EH (cell line): ENCODE results near the gene AMT.

Source experiments
- DNase-seq: peaks from one replicate; pipeline ENCODE4 v3.0.0-alpha.2; 2015; ENCODE audit warnings: low read depth

AMT gene

GRCh38 chr3:49422379-49423248 is at the start of gene AMT:
TSS of gene AMT (minus strand) at chr3:49422473. CDS start at chr3:49422450, 23 bp downstream.
- peak; percentile 52 for DNase-seq

DNA sequence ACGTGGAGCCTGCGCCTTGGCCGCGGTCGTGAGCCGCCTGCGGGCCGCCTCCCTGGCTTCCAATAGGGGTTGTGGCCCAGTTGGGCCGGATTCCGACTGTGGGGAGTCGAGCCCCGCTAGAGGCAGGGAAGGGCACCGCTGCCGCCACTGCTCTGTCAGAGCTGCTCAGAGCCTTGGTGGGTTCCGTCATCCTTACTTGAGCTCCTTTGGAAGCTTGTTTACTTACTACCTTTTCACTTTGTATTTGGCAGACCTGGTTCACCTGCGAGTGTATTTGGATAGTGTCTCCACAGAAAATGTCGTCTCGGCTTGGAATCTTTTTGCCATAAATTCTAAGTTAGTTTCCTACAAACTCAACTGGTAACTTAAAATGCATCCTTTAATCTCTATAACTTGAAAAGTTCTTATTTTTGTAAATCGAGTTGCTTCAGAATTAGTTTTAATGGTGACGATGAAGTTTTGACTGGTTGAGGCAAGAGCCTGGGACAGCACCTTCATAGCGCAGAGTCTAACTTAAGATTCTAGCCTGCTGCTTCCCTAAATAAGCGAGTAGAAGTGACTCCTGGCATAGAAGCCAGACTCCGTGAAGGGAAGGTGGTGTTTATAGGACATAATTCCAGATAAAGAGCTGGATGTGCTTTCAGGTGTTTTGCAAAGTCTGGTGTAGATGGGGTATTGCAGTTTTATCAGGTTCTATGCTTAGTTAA is 48.6 kb upstream of the AMT start:
- DNase-seq: no peak

GRCh38 chr3:49469936-49470713 is 47.9 kb upstream of the AMT start, which contains the start of gene DAG1:
TSS of gene DAG1 (plus strand) at chr3:49470267. CDS start at chr3:49510535, 40,268 bp downstream.
- DNase-seq: peak; percentile 97

- peak; percentile 97 for DNase-seq
Measured at GRCh38 chr3:49469037-49469935, 47.0 kb upstream of the AMT start.

DNA sequence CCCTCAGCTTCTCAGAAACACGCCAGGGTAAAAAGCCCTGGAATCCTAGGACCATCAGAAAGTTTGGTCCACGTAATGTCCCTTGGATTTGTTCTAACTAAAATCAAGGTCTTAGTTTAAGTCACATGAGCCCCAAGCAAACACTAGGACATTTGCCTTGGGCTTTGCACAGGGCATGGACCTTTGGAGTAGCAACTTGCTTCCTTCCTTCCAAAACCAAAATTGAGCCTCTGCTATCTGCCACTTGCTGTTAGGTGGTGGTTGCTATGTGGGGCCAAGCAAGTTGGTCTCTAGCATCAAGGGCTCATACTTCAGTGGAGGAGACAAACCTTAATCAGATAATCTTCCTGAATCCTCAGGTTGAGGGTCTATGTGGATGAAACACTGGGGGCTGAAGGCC is 43.8 kb upstream of the AMT start:
- DNase-seq: no peak

GRCh38 chr3:49465270-49466034 is 43.2 kb upstream of the AMT start:
- no peak for DNase-seq

DNA sequence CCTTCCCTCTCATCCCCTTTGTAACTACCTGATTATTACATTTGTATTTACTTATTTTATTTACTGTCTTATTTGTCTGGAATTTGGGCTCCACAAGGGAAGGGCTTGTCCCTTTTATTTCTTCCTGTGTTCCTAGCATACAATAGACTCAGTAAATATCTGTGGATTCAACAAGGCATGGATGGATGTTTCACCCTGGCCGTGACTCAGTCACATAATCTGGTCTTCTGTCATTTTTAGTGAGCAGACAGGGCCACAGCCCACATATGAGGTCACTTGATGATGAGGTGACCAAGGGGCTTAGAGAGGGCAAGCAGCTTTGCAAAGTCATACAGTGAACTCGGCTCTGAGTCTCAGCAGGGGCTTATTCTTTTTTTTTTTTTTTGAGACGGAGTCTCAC is 39.9 kb upstream of the AMT start:
- DNase-seq: peak; percentile 74

GRCh38 chr3:49461443-49462171 is 39.3 kb upstream of the AMT start:
- DNase-seq: peak; percentile 60

GRCh38 chr3:49460956-49461355 is 38.7 kb upstream of the AMT start:
- no peak for DNase-seq

DNA sequence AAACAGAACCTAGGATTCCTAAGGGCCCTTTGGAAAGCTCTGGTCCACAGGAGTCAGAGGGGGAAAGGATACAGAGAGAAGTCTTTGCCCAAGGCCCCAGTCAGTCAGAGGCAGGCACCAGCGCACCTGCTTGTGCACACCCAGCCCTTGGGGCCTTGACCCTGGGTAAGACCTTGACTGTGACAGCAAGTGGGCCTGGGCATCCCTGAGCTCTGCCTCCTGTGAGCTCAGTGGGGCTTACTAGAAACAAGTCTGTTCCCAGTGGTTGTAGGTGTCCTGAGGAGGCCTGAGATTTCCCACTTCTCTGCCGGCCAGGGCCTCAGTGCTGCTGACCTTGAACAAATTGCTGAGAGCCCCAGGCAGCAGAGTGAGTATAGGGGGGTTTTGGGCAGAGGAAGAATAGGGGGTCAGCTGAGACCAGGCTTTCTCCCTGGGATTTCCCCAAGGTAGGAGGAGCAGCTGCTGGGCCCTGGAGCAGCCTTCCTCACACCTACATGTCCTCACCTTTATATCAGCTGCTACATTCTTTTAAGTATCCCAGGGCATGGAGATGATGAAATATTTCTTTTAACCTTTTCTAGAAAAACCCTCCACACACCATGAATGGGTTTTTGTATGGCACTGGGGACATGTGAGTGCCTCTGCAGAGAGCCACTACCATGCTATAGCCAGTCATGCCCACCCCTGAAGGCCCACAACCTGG is 38.1 kb upstream of the AMT start:
- no peak for DNase-seq

GRCh38 chr3:49456466-49456865 is 34.2 kb upstream of the AMT start:
- peak; percentile 70 for DNase-seq

- DNase-seq: peak; percentile 25
Measured at GRCh38 chr3:49454898-49455681, 32.8 kb upstream of the AMT start.

DNA sequence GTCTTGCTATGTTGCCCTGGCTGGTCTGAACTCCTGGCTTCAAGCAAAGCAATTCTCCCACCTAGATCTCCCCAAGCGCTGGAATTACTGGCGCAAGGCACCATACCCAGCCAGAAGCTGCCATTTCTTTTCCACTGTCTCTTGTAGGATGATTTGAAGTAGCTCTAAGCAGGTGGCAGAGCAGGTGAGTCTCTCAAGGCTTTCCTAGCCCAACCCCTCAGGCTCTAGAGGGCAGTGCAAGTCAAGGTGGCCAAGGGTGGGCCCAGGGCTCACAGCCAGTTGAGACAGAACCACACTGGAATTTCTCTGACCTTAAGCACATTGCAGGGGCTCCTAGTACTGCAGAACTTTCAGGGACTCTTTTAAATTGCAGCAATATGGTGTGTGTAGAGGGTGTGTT is 32.2 kb upstream of the AMT start:
- DNase-seq: peak; percentile 40

DNA sequence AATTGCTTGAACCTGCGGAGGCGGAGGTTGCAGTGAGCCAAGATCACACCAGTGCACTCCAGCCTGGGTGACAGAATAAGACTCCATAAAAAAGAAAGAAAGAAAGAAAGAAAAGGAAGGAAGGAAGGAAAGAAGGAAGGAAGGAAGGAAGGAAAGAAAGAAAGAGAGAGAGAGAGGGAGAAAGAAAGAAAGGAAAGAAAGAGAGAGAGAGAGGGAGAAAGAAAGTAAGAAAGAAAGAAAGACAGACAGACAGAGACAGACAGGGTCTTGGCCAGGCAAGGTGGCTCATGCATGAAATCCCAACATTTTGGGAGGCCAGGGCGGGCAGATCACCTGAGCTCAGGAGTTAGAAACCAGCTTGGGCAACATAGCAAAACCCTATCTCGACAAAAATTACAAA is 31.3 kb upstream of the AMT start:
- no peak for DNase-seq

DNA sequence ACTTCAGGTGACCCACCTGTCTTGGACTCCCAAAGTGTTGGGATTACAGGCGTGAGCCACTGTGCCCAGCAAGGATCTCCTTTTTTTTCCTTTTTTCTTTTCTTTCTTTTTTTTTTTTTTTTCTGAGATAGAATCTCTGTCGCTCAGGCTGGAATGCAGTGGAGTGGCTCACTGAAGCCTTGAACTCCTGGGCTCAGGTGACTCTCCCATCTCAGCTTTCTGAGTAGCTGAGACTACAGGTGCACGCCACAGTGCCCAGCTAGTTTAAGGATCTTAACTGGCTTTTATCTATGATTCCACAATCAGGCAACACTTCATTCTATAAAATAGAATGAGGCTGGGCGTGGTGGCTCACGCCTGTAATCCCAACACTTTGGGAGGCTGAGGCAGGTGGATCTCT is 23.1 kb upstream of the AMT start:
- no peak for DNase-seq

- DNase-seq: no peak
Measured at GRCh38 chr3:49434731-49435130, 12.5 kb upstream of the AMT start.

DNA sequence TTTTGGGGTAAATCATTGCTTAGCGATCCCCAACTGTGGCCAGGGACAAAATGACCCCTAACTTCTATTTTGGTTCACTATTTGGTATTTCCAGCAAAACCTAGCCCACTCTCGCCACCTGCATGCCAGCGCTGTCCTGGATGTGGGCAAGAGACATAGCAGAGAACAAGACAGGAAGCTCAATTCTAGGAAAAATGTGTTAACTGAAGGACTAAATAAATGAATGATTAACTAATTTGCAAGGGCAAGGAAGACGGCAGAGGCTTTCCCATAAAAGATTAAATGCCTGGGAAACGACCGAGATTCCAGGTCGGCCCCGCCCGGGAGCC is 6.4 kb upstream of the AMT start:
- no peak for DNase-seq

DNA sequence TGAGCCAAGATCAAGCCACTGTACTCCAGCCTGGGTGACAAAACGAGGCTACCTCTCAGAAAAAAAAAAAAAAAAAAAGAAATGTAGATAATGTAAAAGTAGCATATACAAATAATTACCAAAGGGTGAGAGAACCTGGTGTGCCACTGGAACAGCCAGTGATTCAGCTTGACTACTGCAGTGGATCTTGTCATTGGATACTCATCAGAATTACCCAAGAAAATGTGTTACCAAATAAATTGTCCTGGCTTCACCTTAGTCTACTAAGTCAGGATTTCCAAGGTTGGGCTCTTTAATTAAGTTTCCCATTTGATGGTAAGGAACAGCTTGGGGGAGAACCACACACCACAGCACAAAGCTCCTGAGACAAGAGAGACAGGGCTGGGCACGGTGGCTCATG is 5.3 kb upstream of the AMT start:
- DNase-seq: no peak

DNA sequence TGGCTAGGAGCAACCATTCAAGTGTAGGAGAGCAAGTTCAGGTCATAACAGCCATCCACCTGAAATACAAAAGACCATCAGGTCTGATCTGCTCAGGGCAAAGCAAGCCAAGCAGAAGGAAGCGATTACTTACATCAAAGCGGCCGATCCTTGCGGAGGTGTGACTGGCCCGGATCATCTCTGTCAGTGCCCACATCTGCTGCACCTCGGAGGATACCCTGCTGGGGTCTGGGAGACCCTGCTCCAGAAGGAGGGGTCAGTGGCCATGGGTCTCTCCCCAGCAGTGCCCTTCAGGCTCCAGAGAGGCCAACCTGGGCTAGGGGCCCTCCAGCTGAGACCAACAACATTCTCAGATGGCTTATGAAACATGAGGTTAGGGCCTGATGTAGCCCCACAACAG is 2.5 kb upstream of the AMT start:
- DNase-seq: no peak
